NCI-H1048 (cell line): ENCODE data around the gene MRI1.
"Not testable (repeated sequence)": the region's sequence is repeated elsewhere in the genome, so short reads cannot be mapped to it uniquely, and the experiment has no call there.

Experiments
- DNase-seq: peaks from one replicate; lab custom pipeline; 2025; lab: John Stamatoyannopoulos, UW

MRI1 gene

GRCh38 chr19:13761423-13761822 is 2.9 kb upstream of the MRI1 start:
- no peak for DNase-seq

GRCh38 chr19:13762635-13763235 is 1.6 kb upstream of the MRI1 start:
- no peak for DNase-seq

GRCh38 chr19:13763265-13763664 is 1.1 kb upstream of the MRI1 start:
- DNase-seq, result no peak

- no peak for DNase-seq
Observed at GRCh38 chr19:13764821-13765394, 586 bp downstream of the MRI1 start.

GRCh38 chr19:13765395-13766094 is 1.2 kb downstream of the MRI1 start:
- no peak for DNase-seq

GRCh38 chr19:13766095-13766481 is 1.8 kb downstream of the MRI1 start:
- DNase-seq, result no peak

- DNase-seq, result no peak
Observed at GRCh38 chr19:13768510-13768909, 4.2 kb downstream of the MRI1 start.

- DNase-seq, result no peak
Observed at GRCh38 chr19:13770013-13770635, 5.8 kb downstream of the MRI1 start.

- peak; percentile 61 for DNase-seq
Observed at GRCh38 chr19:13774217-13775191, 10.2 kb downstream of the MRI1 start, which contains the start of gene C19orf53. Gene C19orf53, plus strand, starts transcription at chr19:13774456. Its CDS starts 22 bp downstream, at chr19:13774478.

GRCh38 chr19:13778398-13778797 is 14.1 kb downstream of the MRI1 start:
- DNase-seq, result no peak

- no peak for DNase-seq
Observed at GRCh38 chr19:13778847-13779246, 14.5 kb downstream of the MRI1 start.

- DNase-seq, result not testable (repeated sequence)
Observed at GRCh38 chr19:13779794-13780193, 15.5 kb downstream of the MRI1 start.

GRCh38 chr19:13781547-13781946 is 17.2 kb downstream of the MRI1 start:
- no peak for DNase-seq

GRCh38 chr19:13782537-13782936 is 18.2 kb downstream of the MRI1 start:
- DNase-seq, result no peak

- no peak for DNase-seq
Observed at GRCh38 chr19:13783565-13784500, 19.5 kb downstream of the MRI1 start.

- DNase-seq, result no peak
Observed at GRCh38 chr19:13784731-13785452, 20.6 kb downstream of the MRI1 start.

GRCh38 chr19:13788991-13789390 is 24.7 kb downstream of the MRI1 start:
- DNase-seq, result no peak

GRCh38 chr19:13790354-13790753 is 26.0 kb downstream of the MRI1 start:
- no peak for DNase-seq

GRCh38 chr19:13793317-13793716 is 29.0 kb downstream of the MRI1 start:
- not testable (repeated sequence) for DNase-seq

- DNase-seq, result no peak
Observed at GRCh38 chr19:13794398-13794756, 30.1 kb downstream of the MRI1 start.
